Esophagus squamous epithelium (tissue), 5 donors: ENCODE measurements around the gene TBC1D1. TPM values are rescaled to one million over a fixed set of nuclear protein-coding genes. Genes with fewer than 3 reads are reported as not detected.
A peak's percentile ranks its signal among the peaks of the same experiment; 100 is the strongest.

Source experiments
- DNase-seq: peaks from one replicate; lab custom pipeline; 2025; lab: John Stamatoyannopoulos, UW
- H3K27ac ChIP-seq, 4 donors: fragments of 200-600 bp; sonication (generic); one replicate each; pipeline ENCODE4 v1.5.1; 2016 to 2019; ENCODE audit warnings: mild to moderate bottlenecking in 1 of 4
- H3K27me3 ChIP-seq, 4 donors: fragments of 200-600 bp; sonication (generic); 1 replicate in 3 of 4; 2 replicates in 1 of 4; pipeline versions ENCODE4 v1.5.1 to v1.6.0; 2017 to 2021; ENCODE audit warnings: antibody characterized with exemption in 1 of 4
- H3K36me3 ChIP-seq, 3 donors: fragments of 200-600 bp; sonication (generic); one replicate each; pipeline ENCODE4 v1.5.1; 2016 to 2019
- H3K4me1 ChIP-seq, 3 donors: fragments of 200-600 bp; sonication (generic); one replicate each; pipeline ENCODE4 v1.5.1; 2017 to 2019
- H3K4me3 ChIP-seq, 4 donors: fragments of 200-600 bp; sonication (generic); 1 replicate in 3 of 4; 2 replicates in 1 of 4; pipeline ENCODE4 v1.5.1; 2016 to 2019; ENCODE audit warnings: mild to moderate bottlenecking in 2 of 4, moderate library complexity in 1 of 4
- H3K9me3 ChIP-seq, 3 donors: fragments of 200-600 bp; sonication (generic); one replicate each; pipeline ENCODE4 v1.5.1; 2016 to 2019
- CTCF ChIP-seq, 6 experiments: fragments of 450-650 bp in 4 of 6; fragments of 200-600 bp in 2 of 6; sonication (generic) in 2 of 6; IDR thresholded peaks; one replicate each; pipeline ENCODE4 v1.5.1; 2016 to 2019; ENCODE audit warnings: antibody characterized with exemption in 6 of 6, mild to moderate bottlenecking in 4 of 6, moderate library complexity in 4 of 6
- POLR2A ChIP-seq, 4 donors: fragments of 450-650 bp; IDR thresholded peaks; one replicate each; pipeline ENCODE4 v1.6.1; 2017; ENCODE audit warnings: antibody characterized with exemption in 4 of 4, mild to moderate bottlenecking in 4 of 4, moderate library complexity in 3 of 4
- WGBS, 2 donors: methylation state at CpG; one replicate each; pipeline ENCODE4 v1.1.5; 2018; 5-methylcytosine and 5-hydroxymethylcytosine counted together
- intact Hi-C: fragments of 100-400 bp; cut with DNase I; formaldehyde crosslinking; loops from one replicate; pipeline ENCODE4 v1.15.0; 2022
- total RNA-seq, 4 donors: library from RNA; depleted of rRNA; stranded (reverse); fragments of >200 nt; gene quantifications; one replicate each; pipeline ENCODE4 v1.1.0, GENCODE V29; 2016
- donor health status: DM: yes; HTN: yes; CAD: no.

Gene TBC1D1
- total RNA-seq, 4 donors from 2014 or later: 6.9 to 44.6 (median 25.6) TPM

GRCh38 chr4:37980246-37980645, 89.4 kb downstream of the TBC1D1 start:
- DNase-seq: no peak
- no peaks in the 10 kb centered on the region for H3K27me3 ChIP-seq
- H3K4me1 ChIP-seq: peaks cover 0 to 45% (median 8%) of the 10 kb centered on the region in 3 donors
- H3K9me3 ChIP-seq: no peaks in the 10 kb centered on the region
- H3K4me3 ChIP-seq: no peak overlapping the region
- intact Hi-C loops: no loop called here
- no peaks in the 10 kb centered on the region for H3K36me3 ChIP-seq
- TF ChIP-seq CTCF (IDR thresholded peaks at IDR 0.05) (no peak), POLR2A (IDR thresholded peaks at IDR 0.05) (no peak)
- WGBS, 2 donors: 77 to 100% methylated on average over 1 of the region's 1 CpG
- no peak overlapping the region for H3K27ac ChIP-seq

GRCh38 chr4:37981425-37981824, 90.5 kb downstream of the TBC1D1 start:
- peak overlapping the region in 1 of 4 donors; percentile 38 for H3K27ac ChIP-seq
- H3K4me3 ChIP-seq: no peak overlapping the region
- intact Hi-C loops: no loop called here
- no peak for DNase-seq
- H3K4me1 ChIP-seq: peaks cover 0 to 45% (median 8%) of the 10 kb centered on the region in 3 donors
- H3K9me3 ChIP-seq: no peaks in the 10 kb centered on the region
- no peaks in the 10 kb centered on the region for H3K27me3 ChIP-seq
- WGBS, 2 donors: 52 to 74% methylated on average over 4 of the region's 4 CpGs
- no peaks in the 10 kb centered on the region for H3K36me3 ChIP-seq
- TF ChIP-seq CTCF (IDR thresholded peaks at IDR 0.05): no peak

GRCh38 chr4:37981844-37982720, 91.2 kb downstream of the TBC1D1 start:
- intact Hi-C loops: no loop called here
- 69 to 73% methylated on average over 7 of the region's 7 CpGs for WGBS, 2 donors
- Histone ChIP-seq H3K27me3 (no peaks in the 10 kb centered on the region), H3K4me1 (peaks cover 0 to 39% (median 8%) of the 10 kb centered on the region in 3 donors), H3K9me3 (no peaks in the 10 kb centered on the region), H3K27ac (peak overlapping the region in 2 of 4 donors; percentile 7 to 38), H3K36me3 (no peaks in the 10 kb centered on the region), H3K4me3 (no peak overlapping the region)
- TF ChIP-seq CTCF (IDR thresholded peaks at IDR 0.05) (no peak), POLR2A (IDR thresholded peaks at IDR 0.05) (no peak)
- DNase-seq: no peak

- WGBS, 2 donors: 62 to 71% methylated on average over 5 of the region's 5 CpGs
Observed at GRCh38 chr4:37982736-37983135, 91.9 kb downstream of the TBC1D1 start.

More at GRCh38 chr4:37982736-37983135, 91.9 kb downstream of the TBC1D1 start:
- peak overlapping the region in 1 of 4 donors; percentile 7 for H3K27ac ChIP-seq
- H3K4me3 ChIP-seq: no peak overlapping the region
- no peaks in the 10 kb centered on the region for H3K27me3 ChIP-seq
- H3K4me1 ChIP-seq: peaks cover 0 to 36% (median 8%) of the 10 kb centered on the region in 3 donors
- no peaks in the 10 kb centered on the region for H3K36me3 ChIP-seq
- TF ChIP-seq CTCF (IDR thresholded peaks at IDR 0.05): no peak
- no peak for TF ChIP-seq POLR2A (IDR thresholded peaks at IDR 0.05)
- no peaks in the 10 kb centered on the region for H3K9me3 ChIP-seq
- intact Hi-C loops: no loop called here
- no peak for DNase-seq
